HCT116 (cell line): ENCODE results near the gene CHRNA7. TPM values are rescaled to one million over a fixed set of nuclear protein-coding genes. Genes with fewer than 3 reads are reported as not detected.
A peak's percentile ranks its signal among the peaks of the same experiment; 100 is the strongest.

ENCODE experiments used
- ATAC-seq: fragments of 200-7000 bp; cut with Tn5 transposase; 2 replicates; pipeline ENCODE4 v1.9.1; 2020; ENCODE audit warnings: mild to moderate bottlenecking, moderate library complexity
- BruUV-seq: library from RNA; stranded (reverse); fragments of 400-500 nt; replicated peaks from 2 replicates; lab custom pipeline; 2021; lab: Mats Ljungman, UMichigan
- CTCF ChIA-PET: fragments of 300-600 bp; sonication (Branson Sonifier 250); formaldehyde crosslinking; loops from one replicate; lab custom pipeline; 2021; ENCODE audit warnings: antibody characterized with exemption; lab: Charles Lee
- POLR2A ChIA-PET: fragments of 300-600, 350-600 bp; sonication (Branson Sonifier 250); formaldehyde crosslinking; loops from one replicate; lab custom pipeline; 2021; ENCODE audit warnings: antibody characterized with exemption; lab: Charles Lee
- RAD21 ChIA-PET, 2 experiments: fragments of 300-600 bp; sonication (Branson Sonifier 250); formaldehyde crosslinking; loops; one replicate each; lab custom pipeline; 2023; ENCODE audit warnings: low total read pairs in 2 of 2; ENCODE audit not compliant: uncharacterized antibody in 2 of 2, unreplicated experiment in 2 of 2, low non-redundant PET in 1 of 2; lab: Charles Lee
- DNase-seq: peaks from one replicate; pipeline ENCODE4 v3.0.0-alpha.2; 2010; ENCODE audit warnings: low read depth, low spot score
- H2AFZ ChIP-seq: fragments of 200-600 bp; shearing (Covaris generic), sonication (generic); 2 replicates; pipeline ENCODE4 v1.6.1; 2017; ENCODE audit warnings: low read depth, mixed run types, mixed read lengths, antibody characterized with exemption, low read length; ENCODE audit not compliant: poor library complexity, severe bottlenecking
- H3K27ac ChIP-seq: 2 replicates; pipeline ENCODE4 v1.5.1; 2012; ENCODE audit warnings: low read depth, low read length
- H3K27me3 ChIP-seq: fragments of 200-600 bp; sonication (generic); 2 replicates; pipeline ENCODE4 v1.6.1; 2016; ENCODE audit warnings: mixed run types, low read length, mixed read lengths; ENCODE audit not compliant: insufficient read depth
- H3K36me3 ChIP-seq, 2 experiments: fragments of 200-500 bp in 1 of 2; fragments of 200-600 bp in 1 of 2; sonication (Bioruptor generic) in 1 of 2; sonication (generic) in 1 of 2; 2 replicates each; pipeline versions ENCODE4 v1.5.1 to v1.6.1; 2014 to 2016; ENCODE audit warnings: low read length in 2 of 2, inconsistent platforms in 1 of 2, mixed read lengths in 1 of 2, mixed run types in 1 of 2; ENCODE audit not compliant: insufficient read depth in 2 of 2, control insufficient read depth in 1 of 2
- H3K4me1 ChIP-seq, 2 experiments: fragments of 200-600 bp in 1 of 2; sonication (generic) in 1 of 2; 2 replicates each; pipeline versions ENCODE4 v1.5.1 to v1.6.1; 2012 to 2017; ENCODE audit warnings: low read length in 2 of 2, inconsistent platforms in 1 of 2, mild to moderate bottlenecking in 1 of 2, mixed read lengths in 1 of 2, mixed run types in 1 of 2, moderate library complexity in 1 of 2; ENCODE audit not compliant: insufficient read depth in 2 of 2, control insufficient read depth in 1 of 2
- H3K4me2 ChIP-seq: fragments of 200-600 bp; sonication (generic); 2 replicates; pipeline ENCODE4 v1.6.1; 2017; ENCODE audit warnings: mixed run types, low read length, mixed read lengths
- H3K4me3 ChIP-seq, 2 experiments: fragments of 200-600 bp in 1 of 2; sonication (generic) in 1 of 2; replicated peaks in 1 of 2; 2 replicates each; pipeline ENCODE4 v1.5.1; 2011 to 2016; ENCODE audit warnings: low read length in 2 of 2, control low read depth in 1 of 2, low read depth in 1 of 2, mild to moderate bottlenecking in 1 of 2, mixed read lengths in 1 of 2, mixed run types in 1 of 2
- H3K79me2 ChIP-seq: fragments of 200-600 bp; sonication (generic); 2 replicates; pipeline ENCODE4 v1.6.1; 2017; ENCODE audit warnings: mild to moderate bottlenecking, mixed run types, low read length, moderate library complexity, mixed read lengths; ENCODE audit not compliant: insufficient read depth
- H3K9ac ChIP-seq: fragments of 200-600 bp; sonication (generic); 2 replicates; pipeline ENCODE4 v1.6.1; 2016; ENCODE audit warnings: low read length, mixed read lengths
- H3K9me2 ChIP-seq: fragments of 200-600 bp; sonication (generic), shearing (Covaris generic); 2 replicates; pipeline ENCODE4 v1.6.1; 2017; ENCODE audit warnings: mixed run types, mild to moderate bottlenecking, moderate library complexity; ENCODE audit not compliant: insufficient read depth
- H3K9me3 ChIP-seq, 2 experiments: fragments of 200-500 bp in 1 of 2; fragments of 200-600 bp in 1 of 2; sonication (Bioruptor generic) in 1 of 2; sonication (generic) in 1 of 2; 2 replicates each; pipeline ENCODE4 v1.6.1; 2014 to 2017; ENCODE audit warnings: low read length in 2 of 2, mixed read lengths in 2 of 2, inconsistent platforms in 1 of 2, low read depth in 1 of 2, mild to moderate bottlenecking in 1 of 2, mixed run types in 1 of 2, moderate library complexity in 1 of 2; ENCODE audit not compliant: control insufficient read depth in 1 of 2, insufficient read depth in 1 of 2
- H4K20me1 ChIP-seq: fragments of 200-600 bp; sonication (generic), shearing (Covaris generic); 2 replicates; pipeline ENCODE4 v1.6.1; 2017; ENCODE audit warnings: mixed run types, mild to moderate bottlenecking, moderate library complexity; ENCODE audit not compliant: insufficient read depth
- ATF3 ChIP-seq: IDR thresholded peaks from 2 replicates; pipeline ENCODE4 v1.6.1; 2012
- CTCF ChIP-seq, 3 experiments: fragments of 200-600 bp in 1 of 3; sonication (generic) in 1 of 3; IDR thresholded peaks in 2 of 3; conservative IDR thresholded peaks in 1 of 3; 2 replicates each; pipeline ENCODE4 v1.5.1; 2012 to 2017; ENCODE audit warnings: low read depth in 2 of 3, low read length in 2 of 3, antibody characterized with exemption in 1 of 3, borderline replicate concordance in 1 of 3, control low read depth in 1 of 3, mild to moderate bottlenecking in 1 of 3, mixed read lengths in 1 of 3, mixed run types in 1 of 3, moderate library complexity in 1 of 3; ENCODE audit not compliant: insufficient read depth in 1 of 3
- ELF1 ChIP-seq: IDR thresholded peaks from 2 replicates; pipeline ENCODE4 v1.6.1; 2012; ENCODE audit warnings: low read depth, borderline replicate concordance
- SRF ChIP-seq: IDR thresholded peaks from 2 replicates; pipeline ENCODE4 v1.6.1; 2012; ENCODE audit warnings: low read depth
- ZFX ChIP-seq: fragments of 450-650 bp; IDR thresholded peaks from 2 replicates; pipeline ENCODE4 v1.6.1; 2017
- intact Hi-C: fragments of 100-400 bp; cut with micrococcal nuclease; formaldehyde crosslinking; loops from 2 replicates; pipeline ENCODE4 v1.10.0; 2022
- total RNA-seq: library from RNA; stranded (reverse); gene quantifications from one replicate; pipeline ENCODE4 v1.2.1, GENCODE V29; 2021; ENCODE audit not compliant: unreplicated experiment

CHRNA7 gene
- total RNA-seq, 1 experiment from 2014 or later = 6.8 TPM

- Histone ChIP-seq H3K4me2 (no peak overlapping the region), H3K9me3 (no peaks in the 10 kb centered on the region), H3K27me3 (peaks cover 7% of the 10 kb centered on the region), H3K9ac (no peak overlapping the region), H3K79me2 (no peaks in the 10 kb centered on the region), H2AFZ (no peak overlapping the region), H3K4me3 (no peak overlapping the region), H3K4me1 (no peaks in the 10 kb centered on the region), H3K27ac (no peak overlapping the region), H4K20me1 (no peaks in the 10 kb centered on the region), H3K9me2 (no peaks in the 10 kb centered on the region), H3K36me3 (no peaks in the 10 kb centered on the region)
- intact Hi-C loops = no loop called here
- TF ChIP-seq SRF = no peak
- TF ChIP-seq CTCF (IDR thresholded peaks at IDR 0.05 in 2 of 3, conservative IDR thresholded peaks at IDR 0.05 in 1 of 3; ENCODE audit: borderline replicate concordance in 1 of 3, insufficient read depth in 1 of 3, low read depth in 2 of 3, low read length in 2 of 3) = 0 out of 6 replicates have a peak, but pooled peaks of 1 of the 3 experiments have one; percentile 13
- CTCF ChIA-PET = no interaction called here
- BruUV-seq = no TSS peak
- ATAC-seq (0 out of 2 replicates have a peak, but pooled peaks have one; percentile 55), DNase-seq (no peak)
- RAD21 ChIA-PET = no interaction called here
- POLR2A ChIA-PET = no interaction called here
Observed at GRCh38 chr15:32003558-32003957, 26.8 kb upstream of the CHRNA7 start.

GRCh38 chr15:32004249-32004648, 26.1 kb upstream of the CHRNA7 start:
- H4K20me1 ChIP-seq = no peaks in the 10 kb centered on the region
- RAD21 ChIA-PET = no interaction called here
- H3K4me2 ChIP-seq = no peak overlapping the region
- H3K4me3 ChIP-seq = no peak overlapping the region
- DNase-seq (no peak), ATAC-seq (no peak)
- H3K9me2 ChIP-seq = no peaks in the 10 kb centered on the region
- H3K9ac ChIP-seq = no peak overlapping the region
- no peak overlapping the region for H3K27ac ChIP-seq
- no peaks in the 10 kb centered on the region for H3K79me2 ChIP-seq
- no peak for TF ChIP-seq ELF1
- no peak for TF ChIP-seq ATF3
- no peak for TF ChIP-seq ZFX
- no peaks in the 10 kb centered on the region for H3K9me3 ChIP-seq
- CTCF ChIA-PET = no interaction called here
- H3K4me1 ChIP-seq = no peaks in the 10 kb centered on the region
- H3K36me3 ChIP-seq = no peaks in the 10 kb centered on the region
- peaks cover 7% of the 10 kb centered on the region for H3K27me3 ChIP-seq
- POLR2A ChIA-PET = no interaction called here
- no TSS peak for BruUV-seq
- intact Hi-C loops = no loop called here
- H2AFZ ChIP-seq = no peak overlapping the region
